Activated CD4-positive, CD25-positive, alpha-beta regulatory T cell (primary cell): Measurements from ENCODE around the gene CNNM3.
"Not testable (repeated sequence)": the region's sequence is repeated elsewhere in the genome, so short reads cannot be mapped to it uniquely, and the experiment has no call there.

Source experiments
- DNase-seq, 4 experiments: peaks; one replicate each; lab custom pipeline; 2025; lab: John Stamatoyannopoulos, UW

CNNM3 gene

DNA sequence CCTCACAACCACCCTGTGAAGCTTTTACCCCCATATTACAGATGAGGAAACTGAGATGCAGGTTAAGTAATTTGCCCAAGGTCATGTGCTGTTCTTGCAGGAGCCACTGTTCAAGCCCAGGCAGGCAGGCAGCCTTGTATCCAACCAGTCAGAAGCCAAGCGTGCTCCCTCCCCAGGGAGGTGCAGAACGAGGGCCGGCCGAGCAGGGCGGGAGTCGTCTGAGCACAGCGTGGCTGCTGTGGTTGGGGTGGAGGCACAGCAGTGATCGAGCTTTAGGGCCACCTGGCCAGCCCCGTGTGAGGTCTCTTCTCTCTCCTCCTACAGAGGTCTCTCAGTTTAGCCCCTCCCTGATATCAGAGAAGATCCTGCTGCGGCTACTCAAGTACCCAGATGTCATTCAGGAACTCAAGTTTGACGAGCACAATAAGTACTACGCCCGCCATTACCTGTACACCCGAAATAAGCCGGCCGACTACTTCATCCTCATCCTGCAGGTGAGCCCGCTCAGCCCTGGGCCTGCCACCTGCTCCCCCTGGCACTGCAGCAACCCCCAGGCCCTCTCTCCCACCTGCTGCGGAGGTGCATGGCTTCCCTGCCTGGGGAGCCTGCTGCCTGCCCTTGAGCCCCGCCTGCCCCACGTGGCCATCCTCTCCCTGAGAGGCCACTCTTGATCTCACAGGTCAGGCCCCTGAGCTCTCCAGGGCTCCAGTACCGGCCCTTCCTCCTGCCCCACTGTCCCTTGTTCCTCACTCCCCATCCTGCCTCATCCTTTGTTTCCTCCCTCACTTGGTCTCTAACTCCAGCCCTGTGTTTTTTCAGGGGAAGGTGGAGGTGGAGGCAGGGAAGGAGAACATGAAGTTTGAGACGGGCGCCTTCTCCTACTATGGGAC lies 17.1 kb upstream of the CNNM3 start:
- no peak for DNase-seq

DNA sequence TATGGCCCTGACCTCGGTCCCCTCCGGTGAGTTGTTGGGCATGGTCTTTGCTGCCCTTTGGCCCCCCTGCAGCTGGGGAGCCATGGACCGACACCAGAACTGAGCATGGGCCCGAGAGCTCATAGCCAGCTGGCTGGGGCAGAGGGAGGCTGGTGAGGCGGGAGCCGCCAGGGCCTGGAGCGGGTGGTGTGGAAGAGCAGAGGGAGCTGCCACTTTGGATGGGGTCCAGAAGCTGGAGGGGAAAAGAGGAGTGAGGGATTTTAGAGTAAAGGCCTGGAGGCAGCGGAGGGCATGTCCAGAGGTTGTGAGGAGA lies 16.5 kb upstream of the CNNM3 start:
- no peak for DNase-seq

DNA sequence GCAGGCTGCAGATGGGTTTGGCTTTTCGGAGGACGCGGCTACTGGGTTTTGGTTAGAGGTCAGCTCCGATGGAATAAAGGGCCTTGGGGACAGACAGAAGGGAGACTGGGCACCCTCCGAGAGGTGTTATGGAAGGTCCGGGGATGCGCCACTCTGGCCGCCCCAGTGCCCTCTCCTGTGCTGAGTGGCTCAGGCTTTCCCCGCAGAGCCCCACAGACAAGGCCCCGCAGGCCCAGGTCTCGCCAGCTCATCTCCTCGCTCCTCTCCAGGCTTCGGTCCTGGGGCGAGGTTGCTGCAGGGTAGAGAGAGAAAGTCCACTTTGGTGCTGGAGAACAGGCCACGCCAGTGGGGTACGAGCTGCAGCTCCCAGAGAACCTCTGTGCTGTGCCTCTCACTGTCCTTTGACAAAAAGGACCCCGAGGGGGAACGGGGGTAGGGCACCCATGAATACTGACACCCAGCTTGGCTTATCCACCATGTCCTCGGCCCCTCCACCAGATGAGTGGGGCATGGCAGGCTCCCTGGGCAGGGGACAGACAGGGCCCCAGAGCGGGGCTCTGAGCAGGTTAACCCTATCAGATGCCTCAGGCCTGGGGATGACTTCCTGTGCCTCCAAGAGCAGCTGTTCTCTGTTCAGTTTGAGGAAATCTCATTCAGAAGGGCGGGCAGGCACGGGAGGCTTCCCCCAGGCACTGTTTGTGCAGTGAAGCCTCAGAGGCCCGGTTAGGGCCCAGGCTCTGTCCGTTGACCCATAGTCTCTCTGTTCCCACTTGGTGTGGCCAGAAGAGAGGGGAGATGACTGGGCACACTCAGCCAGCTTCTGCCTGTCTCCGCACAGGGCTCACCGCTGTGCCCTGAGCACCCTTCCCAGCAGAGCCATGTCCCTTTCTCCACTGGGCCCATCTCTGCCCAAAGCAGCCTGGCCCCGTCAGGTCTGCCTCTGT lies 15.7 kb upstream of the CNNM3 start:
- DNase-seq: no peak

DNA sequence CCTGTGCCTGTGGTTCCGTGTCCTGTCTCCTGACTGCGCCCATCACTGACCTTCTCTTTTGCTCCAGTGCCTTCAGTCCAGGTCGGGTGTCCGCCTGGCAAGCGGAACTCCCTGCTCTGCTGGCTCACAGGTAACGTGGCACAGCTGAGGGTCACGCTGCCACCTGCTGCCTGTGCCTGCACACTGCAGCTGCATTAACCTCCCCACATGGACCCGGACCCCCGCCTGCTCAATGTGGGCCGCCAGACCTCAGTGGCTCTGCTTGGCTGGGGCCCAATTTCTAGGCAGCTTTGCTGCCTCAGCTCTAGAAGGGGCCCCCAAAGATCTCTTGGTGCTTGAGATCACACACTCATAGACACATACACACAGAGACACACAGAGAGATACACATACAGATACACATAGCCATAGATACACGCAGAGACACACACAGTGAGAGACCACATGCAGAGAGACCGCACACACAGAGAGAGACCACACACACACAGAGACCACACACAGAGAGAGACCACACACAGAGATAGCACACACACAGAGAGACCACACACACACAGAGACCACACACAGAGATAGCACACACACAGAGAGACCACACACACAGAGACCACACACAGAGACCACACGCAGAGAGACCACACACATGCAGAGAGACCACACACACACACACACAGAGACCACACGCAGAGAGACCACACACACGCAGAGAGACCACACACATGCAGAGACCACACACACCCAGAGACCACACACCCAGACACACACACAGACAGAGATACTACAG lies 14.9 kb upstream of the CNNM3 start:
- peak; percentile 45 to 62 (median 54) for DNase-seq

DNA sequence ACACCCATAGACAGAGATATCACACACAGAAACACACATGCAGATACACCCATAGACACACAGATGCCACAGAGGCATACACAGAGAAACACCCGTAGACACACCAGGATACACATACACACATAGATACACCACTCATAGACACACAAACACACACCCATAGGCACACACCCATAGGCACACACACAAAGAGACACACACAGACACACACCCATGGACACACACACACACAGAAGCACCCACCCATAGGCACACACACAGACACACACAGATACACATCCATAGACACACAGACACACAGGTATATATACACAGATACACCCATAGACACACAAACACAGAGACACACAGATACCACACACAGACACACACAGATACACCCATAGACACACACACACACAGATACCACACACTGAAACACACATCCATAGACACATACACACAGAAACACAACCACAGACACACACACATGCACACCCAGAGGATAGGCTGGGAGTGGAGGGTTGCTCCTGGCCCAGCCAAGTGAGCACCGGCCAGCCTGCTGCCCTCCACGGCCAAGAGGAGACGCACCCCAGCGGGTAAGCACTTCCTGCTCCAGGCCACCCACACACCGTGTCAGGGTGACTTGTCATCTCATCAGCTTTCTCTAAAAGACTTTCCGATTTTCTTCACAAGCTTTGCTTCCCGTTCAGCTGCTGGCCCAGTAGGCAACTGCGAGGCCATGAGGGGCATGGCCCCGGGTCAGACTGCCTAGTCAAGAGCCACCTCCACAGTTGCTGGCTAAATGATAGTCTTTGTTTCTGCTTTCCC lies 14.1 kb upstream of the CNNM3 start:
- peak in 1 of 4 experiments; percentile 4 for DNase-seq

DNA sequence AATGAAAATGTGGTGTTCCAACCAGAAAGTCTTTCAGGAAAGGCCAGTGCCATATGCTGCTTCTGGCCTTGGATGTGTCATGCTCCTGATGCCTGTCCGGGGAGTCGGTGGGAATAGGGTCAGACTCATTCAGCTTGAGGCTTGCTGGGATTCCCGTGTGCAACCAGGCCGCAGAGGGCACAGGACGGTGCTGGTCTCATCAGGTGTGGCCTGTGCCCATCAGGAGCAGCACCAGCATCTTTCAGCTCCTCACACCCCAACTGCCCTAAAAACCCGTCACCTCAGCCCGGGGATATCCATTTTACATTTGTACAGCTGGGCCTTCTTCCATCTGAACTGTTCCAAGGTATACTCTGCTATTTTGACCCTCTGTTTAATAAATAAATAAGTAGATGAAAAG lies 13.3 kb upstream of the CNNM3 start:
- no peak for DNase-seq

DNA sequence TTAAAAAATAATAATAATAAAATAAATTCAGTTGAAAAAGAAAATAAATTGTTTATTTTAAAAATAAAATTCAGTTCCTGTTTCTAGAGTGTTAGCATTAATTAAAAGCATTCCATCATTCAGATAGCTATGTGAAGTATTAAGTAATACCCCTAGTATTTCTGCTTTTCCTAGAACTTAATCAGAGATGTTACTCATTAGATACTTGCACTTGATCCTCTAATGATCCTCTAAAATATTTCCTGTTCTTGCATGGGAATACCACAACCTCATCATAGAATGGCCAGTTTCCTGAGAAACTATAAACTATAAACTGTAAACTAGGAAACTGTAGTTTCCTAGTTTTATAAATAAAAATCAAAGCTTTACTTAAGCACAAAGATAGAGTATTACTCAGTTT lies 11.1 kb upstream of the CNNM3 start:
- no peak for DNase-seq

DNA sequence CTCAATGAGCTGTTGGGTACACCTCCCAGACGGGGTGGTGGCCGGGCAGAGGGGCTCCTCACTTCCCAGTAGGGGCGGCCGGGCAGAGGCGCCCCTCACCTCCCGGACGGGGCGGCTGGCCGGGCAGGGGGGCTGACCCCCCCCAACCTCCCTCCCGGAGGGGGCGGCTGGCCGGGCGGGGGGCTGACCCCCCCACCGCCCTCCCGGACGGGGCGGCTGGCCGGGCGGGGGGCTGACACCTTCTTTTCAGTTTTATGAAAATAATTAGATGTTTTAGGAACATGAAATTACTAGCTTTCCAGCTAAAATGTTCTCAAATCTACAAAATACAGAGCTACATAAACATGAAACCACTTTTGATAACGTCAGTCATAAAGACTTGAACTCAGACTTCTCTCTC lies 10.1 kb upstream of the CNNM3 start:
- DNase-seq: not testable (repeated sequence)

DNA sequence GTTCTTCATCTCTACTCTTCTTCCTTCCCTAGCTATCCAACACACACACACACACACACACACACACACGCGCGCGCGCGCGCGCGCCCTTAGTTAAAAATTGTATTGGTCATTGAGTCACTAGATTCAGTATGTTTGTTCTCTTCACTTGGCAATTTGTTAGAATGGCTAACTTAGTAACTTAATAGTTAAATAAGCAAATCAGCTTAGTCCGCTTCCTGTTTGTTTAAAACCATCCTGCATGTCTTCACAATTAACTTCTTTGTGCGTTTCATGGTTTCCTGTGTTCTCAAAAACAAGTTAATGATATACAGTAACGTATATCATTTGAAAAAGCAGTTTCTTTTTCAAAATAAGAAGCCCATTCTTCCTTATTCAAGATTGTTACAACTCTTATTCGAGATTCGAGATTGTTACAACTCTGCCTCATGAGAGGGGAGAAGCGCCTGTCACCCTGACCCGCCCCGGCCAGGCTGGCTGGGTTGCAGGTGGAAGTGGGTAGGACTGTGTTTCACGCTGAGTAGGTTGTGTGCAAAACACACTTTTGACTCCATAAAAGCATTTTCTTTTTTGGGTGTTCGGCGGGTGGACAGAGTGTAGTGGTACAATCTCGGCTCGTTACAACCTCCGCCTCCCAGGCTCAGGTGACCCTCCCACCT lies 9.5 kb upstream of the CNNM3 start:
- DNase-seq: peak in 2 of 4 experiments; percentile 6 to 21

DNA sequence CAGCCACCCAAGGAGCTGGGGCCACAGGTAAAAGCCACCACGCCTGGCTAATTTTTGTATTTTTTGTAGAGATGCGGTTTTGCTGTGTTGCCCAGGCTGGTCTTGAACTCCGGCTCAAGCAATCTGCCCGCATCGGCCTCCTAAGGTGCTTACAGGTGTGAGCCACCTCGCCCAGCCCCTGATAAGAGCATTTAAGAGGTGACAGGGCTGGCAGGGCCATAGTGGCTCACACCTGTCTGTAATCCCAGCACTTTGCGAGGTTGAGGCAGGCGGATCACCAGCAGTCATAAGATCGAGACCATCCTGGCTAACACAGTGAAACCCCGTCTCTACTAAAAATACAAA lies 9.0 kb upstream of the CNNM3 start:
- DNase-seq: no peak

DNA sequence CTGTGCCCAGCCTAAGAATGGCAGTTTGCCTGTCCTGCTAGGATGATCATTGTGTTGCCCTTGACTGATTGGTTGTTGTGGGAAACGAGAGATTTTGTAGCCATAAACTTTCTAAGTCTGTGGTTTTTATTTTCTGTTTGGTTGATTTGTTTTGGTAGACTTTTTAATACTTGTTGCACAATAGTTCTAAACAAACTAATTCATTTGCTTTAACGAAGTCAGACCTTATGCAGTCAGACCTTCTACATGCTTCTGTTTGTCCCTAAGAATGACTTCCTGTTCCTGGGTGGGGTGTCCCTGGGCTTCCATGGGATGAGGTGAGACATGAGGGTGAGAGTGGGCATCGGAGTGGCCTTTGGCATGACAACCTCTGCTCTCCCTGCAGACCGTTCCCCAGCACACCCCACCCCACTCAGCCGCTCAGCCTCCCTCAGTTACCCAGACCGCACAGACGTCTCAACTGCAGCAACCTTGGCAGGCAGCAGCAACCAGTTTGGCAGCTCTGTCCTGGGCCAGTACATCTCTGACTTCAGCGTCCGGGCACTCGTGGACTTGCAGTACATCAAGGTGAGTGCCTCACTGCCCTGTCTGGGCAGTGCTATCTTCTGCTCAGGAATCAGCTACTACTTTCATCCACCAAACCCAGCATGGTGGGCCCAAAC lies 7.8 kb upstream of the CNNM3 start:
- no peak for DNase-seq

DNA sequence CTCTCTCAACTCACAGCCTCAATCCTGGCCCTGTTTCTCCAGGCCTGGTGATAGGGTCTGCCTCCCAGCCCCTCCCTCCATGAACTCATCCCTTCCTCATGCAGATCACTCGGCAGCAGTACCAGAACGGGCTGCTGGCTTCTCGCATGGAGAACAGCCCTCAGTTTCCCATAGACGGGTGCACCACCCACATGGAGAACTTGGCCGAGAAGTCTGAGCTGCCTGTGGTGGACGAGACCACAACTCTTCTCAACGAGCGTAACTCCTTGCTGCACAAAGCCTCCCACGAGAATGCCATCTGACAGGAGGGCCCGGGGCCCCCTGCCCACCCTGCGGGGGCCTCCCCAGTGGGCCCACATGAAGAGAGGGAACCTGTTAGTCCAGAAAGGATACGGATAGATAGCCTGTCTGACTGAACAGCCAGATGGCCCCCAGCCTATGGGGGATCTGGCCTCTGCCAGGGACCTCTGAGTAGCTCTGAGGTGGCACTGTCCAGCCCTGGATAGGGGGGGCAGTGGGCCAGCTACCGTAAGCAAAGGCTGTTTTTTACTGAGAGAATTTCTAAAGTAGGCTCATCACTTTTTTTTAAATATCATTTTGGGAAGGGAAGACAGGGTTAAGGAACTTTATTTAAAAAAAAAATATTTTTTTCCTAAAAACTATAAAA lies 6.7 kb upstream of the CNNM3 start:
- DNase-seq: no peak

DNA sequence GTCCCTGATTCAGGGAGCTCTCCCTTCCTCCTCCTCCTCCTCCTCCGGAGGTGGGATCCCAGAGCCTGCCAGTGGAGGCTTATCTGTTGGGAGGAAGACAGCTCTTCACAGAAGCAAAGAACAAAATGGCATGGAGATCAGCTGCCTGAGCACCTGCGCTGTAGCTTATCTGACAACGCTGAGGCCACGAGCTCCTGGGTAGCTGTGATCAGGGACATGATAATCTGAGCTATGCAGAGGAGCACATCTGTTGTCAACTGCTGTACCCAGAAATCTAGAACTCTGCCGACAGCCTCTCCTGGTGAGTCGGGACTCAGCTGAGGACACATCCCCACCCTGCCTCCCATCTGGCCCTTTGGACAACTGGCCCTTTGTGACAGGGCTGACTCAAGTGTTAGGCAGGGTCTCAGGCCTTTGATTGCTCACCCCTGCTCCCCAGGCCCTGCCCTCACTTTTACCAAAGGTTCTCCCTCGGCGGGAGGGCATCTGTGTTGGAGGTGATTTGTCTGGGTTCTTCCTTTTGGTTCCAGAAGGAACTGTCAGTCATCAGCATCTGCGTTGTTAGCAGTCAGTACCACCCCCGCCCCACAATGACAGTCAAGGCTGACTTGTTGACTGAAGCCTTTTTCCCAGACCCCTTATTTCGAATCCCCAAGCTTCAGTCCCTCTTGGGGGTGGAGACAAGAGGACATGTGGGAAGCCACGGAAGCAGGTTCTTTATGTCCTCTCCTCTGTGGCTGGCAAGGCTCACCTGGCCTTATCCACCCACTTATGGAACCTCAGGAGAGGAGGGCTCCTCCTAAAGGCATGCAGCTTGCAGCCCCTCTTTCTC lies 5.9 kb upstream of the CNNM3 start:
- no peak for DNase-seq

DNA sequence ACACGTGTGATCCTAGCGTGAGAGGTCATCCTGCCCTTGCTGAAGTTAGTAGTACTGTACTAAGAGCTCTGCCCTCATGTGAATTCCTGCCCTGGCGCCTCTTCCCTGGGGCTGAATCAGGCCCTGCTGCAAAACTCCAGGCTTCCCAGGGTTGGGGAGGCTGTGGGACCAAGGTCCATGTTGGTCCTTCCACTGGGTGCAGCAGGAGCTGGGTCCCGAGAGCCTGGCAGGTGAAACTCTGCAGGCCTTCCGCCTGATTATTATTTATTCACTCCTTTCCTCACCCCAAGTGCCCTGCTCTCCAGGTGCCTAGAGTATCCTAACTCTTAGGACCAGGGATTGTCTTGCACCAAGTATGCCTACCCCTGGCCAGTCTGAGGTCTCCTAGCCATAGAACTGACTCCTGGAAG lies 5.3 kb upstream of the CNNM3 start:
- no peak for DNase-seq

DNA sequence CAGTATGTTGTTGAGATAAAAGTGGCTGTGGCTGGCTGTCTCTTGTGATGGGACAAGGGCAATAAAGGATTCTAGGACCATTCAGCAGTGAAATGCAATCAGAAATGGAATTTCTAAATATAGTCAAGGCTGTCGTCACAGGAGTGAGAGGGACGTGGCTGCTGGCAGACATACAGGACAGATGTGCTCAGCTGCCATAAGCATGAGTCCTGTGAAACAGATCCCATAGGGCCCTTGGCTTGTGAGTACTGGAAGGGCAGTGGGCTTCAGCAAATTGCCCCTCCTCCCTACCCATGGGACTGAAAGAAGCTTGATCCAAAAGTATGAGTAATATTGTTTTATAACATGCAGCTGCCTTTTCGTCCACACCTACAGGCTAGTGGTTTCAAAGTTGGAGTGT lies 4.2 kb upstream of the CNNM3 start:
- DNase-seq: no peak

DNA sequence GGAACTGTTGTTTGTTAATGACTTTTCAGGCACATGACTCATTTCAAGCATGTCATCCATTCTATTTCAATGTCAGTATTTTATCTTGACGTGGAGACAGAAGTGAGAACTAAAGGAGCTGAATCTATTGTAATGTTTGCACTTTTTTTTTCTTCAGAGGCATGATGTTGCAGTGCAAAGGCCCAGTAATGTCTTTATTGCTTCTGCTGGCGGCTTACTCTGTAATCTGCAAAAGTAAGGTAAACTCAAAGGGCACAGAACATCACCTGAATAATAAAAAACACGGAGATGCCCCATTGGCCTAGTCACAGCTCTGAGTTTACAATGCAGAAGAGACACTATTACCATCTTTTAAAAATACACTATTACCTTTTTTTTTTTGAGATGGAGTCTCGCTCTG lies 2.4 kb upstream of the CNNM3 start:
- no peak for DNase-seq

DNA sequence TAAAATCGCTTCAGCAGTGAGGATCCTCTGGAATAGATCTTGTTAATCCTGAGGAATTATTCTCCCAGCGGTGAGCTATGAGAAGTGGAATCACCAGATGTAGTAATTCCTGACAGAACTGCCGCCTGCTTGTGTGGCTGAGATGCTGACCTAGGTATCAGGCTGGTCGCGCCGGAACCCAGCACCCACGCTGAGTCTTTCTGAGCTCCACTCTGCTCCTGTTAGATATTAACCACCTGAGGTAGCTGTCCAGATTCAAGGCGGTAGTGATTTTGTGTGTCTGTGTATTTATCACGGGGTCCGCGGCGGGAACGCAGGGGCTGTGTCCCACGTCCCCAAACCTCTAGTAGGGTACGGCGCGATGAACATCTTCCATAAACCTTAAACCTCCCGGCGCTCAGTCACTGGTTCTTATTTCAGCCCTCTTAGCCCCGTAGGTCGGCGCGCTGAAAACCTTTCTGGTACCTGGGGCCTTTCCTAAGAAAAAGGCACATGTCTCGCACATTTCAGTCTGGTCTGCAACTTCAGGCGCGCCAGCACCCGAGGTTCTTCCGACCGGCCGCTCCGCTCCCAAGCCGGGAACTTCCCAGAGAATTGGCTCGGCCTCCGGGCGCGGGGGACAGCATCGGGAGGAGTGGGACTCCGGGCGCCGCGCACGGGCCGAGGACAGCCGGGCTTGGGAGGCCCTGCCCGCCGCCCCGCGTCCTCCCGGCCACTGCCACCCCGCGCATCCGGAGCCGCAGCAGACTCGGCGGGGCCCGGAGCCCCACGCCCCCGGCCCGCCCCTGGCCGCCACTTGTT lies 542 bp upstream of the CNNM3 start:
- no peak for DNase-seq
